Measurements from ENCODE around the gene KCNF1.

Gene KCNF1

GRCh38 chr2:10935366-10935918, 23.7 kb downstream of the KCNF1 start:
- Mint-ChIP-seq H3K27me3 (peaks cover 3% of the 10 kb centered on the region), H3K4me1 (no peaks in the 10 kb centered on the region), H3K27ac (no peak overlapping the region), H3K9me3 (peaks cover 11% of the 10 kb centered on the region), H3K4me3 (no peak overlapping the region), H3K36me3 (no peaks in the 10 kb centered on the region)

- Mint-ChIP-seq H3K9me3 (peaks cover 11% of the 10 kb centered on the region), H3K27me3 (peaks cover 3% of the 10 kb centered on the region), H3K4me1 (no peaks in the 10 kb centered on the region), H3K4me3 (no peak overlapping the region), H3K27ac (no peak overlapping the region), H3K36me3 (no peaks in the 10 kb centered on the region)
Measured at GRCh38 chr2:10935953-10936942, 24.5 kb downstream of the KCNF1 start.

- H3K4me3 Mint-ChIP-seq = no peak overlapping the region
- no peaks in the 10 kb centered on the region for H3K36me3 Mint-ChIP-seq
- no peaks in the 10 kb centered on the region for H3K4me1 Mint-ChIP-seq
- peaks cover 11% of the 10 kb centered on the region for H3K9me3 Mint-ChIP-seq
- no peak overlapping the region for H3K27ac Mint-ChIP-seq
- H3K27me3 Mint-ChIP-seq = peaks cover 1% of the 10 kb centered on the region
Measured at GRCh38 chr2:10939058-10939457, 27.3 kb downstream of the KCNF1 start.

DNA sequence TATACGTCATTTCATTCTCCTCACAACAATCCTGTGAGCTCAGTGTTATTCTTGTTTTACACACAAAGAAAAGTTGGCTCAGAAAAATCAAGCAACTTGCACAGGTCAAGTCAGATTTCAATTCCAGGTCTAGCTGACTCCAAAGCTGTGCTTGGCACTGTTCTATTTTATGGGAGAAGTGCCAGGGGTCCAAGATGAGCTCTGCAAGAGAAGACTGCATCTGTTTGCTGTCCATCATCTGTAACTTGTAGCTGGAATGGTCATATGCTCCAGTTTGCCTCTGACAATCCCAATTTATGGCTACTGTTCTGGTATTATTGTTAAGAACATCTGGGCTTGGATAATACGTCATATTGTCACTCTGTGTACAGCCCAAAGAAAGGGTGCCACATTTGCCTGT, 28.9 kb downstream of the KCNF1 start:
- Mint-ChIP-seq H3K4me3 (no peak overlapping the region), H3K4me1 (no peaks in the 10 kb centered on the region), H3K9me3 (peaks cover 11% of the 10 kb centered on the region), H3K27me3 (peaks cover 4% of the 10 kb centered on the region), H3K36me3 (no peaks in the 10 kb centered on the region), H3K27ac (no peak overlapping the region)

- H3K4me3 Mint-ChIP-seq = no peak overlapping the region
- H3K27ac Mint-ChIP-seq = no peak overlapping the region
- H3K9me3 Mint-ChIP-seq = peaks cover 11% of the 10 kb centered on the region
- peaks cover 7% of the 10 kb centered on the region for H3K27me3 Mint-ChIP-seq
- no peaks in the 10 kb centered on the region for H3K4me1 Mint-ChIP-seq
- H3K36me3 Mint-ChIP-seq = no peaks in the 10 kb centered on the region
Measured at GRCh38 chr2:10941383-10941782, 29.6 kb downstream of the KCNF1 start.

DNA sequence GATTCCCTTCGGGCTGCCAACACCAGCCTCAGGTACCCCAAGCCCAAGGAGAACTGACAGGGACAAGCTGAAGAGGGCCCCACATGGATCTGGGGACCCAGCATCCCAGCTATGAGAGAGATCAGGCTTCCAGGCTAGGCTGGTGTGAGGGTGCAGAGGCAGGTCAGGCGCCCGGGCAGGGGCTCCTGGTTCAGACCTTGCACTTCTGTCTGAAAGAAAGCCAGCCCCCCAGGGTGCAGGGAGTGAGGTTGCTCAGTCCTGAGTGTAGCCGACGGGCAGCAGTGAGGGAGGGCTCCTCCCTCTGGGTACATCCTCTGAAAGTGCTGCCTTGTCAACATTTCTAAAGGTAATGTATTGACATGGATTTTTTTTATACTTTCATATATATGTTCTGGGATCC, 33.1 kb downstream of the KCNF1 start:
- peaks cover 16% of the 10 kb centered on the region for H3K27me3 Mint-ChIP-seq

GRCh38 chr2:10946394-10946793, 34.7 kb downstream of the KCNF1 start:
- peaks cover 17% of the 10 kb centered on the region for H3K27me3 Mint-ChIP-seq

More for the DNA sequence above, 33.1 kb downstream of the KCNF1 start:
- Mint-ChIP-seq H3K4me1 (no peaks in the 10 kb centered on the region), H3K27ac (no peak overlapping the region), H3K4me3 (no peak overlapping the region), H3K9me3 (peaks cover 3% of the 10 kb centered on the region), H3K36me3 (no peaks in the 10 kb centered on the region)

DNA sequence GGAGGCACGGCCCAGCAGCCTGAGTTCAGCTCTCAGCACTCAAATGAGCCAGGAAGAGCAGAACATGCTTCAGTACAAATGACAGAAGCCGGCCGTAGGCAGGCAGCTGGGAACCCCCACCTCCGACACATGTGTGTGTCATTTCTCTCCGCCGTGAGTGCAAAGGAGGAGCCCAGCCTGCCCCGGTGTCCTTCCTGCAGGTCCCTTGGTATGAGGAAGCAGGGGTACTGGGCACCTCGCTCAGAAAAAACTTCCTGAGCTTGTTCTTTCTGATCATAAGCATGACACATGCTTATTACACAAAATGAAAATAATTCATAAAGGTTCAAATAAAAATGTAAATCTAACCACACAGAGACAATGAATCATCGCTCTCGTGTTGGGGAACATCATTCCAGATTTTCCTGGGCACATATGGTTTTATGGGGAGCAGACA, 35.3 kb downstream of the KCNF1 start:
- no peak overlapping the region for H3K4me3 Mint-ChIP-seq
- H3K27ac Mint-ChIP-seq = no peak overlapping the region
- peaks cover 17% of the 10 kb centered on the region for H3K27me3 Mint-ChIP-seq
- no peaks in the 10 kb centered on the region for H3K4me1 Mint-ChIP-seq
- no peaks in the 10 kb centered on the region for H3K9me3 Mint-ChIP-seq
- H3K36me3 Mint-ChIP-seq = no peaks in the 10 kb centered on the region

More at GRCh38 chr2:10946394-10946793, 34.7 kb downstream of the KCNF1 start:
- Mint-ChIP-seq H3K4me3 (no peak overlapping the region), H3K9me3 (no peaks in the 10 kb centered on the region), H3K27ac (no peak overlapping the region), H3K4me1 (no peaks in the 10 kb centered on the region), H3K36me3 (no peaks in the 10 kb centered on the region)

- Mint-ChIP-seq H3K27ac (no peak overlapping the region), H3K4me3 (no peak overlapping the region), H3K9me3 (no peaks in the 10 kb centered on the region), H3K36me3 (no peaks in the 10 kb centered on the region), H3K4me1 (peaks cover 3% of the 10 kb centered on the region), H3K27me3 (peaks cover 17% of the 10 kb centered on the region)
Measured at GRCh38 chr2:10947446-10948187, 35.9 kb downstream of the KCNF1 start.

DNA sequence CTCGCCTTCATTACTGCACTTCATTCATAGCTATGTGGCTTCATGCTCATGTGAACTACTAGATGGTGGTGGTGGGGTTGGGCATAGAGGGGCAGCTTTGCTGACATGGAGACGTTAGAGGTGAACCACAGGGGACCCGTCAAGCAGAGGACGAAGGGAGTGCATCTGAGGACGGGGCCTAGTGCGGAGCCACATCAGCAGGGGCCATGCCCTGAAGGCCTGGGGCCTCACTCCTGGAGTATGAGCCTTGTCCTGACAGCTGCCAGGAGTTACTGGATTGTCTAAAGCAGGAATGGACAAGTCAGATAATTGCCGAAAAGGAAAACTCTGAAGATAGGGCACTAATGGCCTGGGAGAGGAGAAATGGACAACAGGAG, 36.4 kb downstream of the KCNF1 start:
- H3K9me3 Mint-ChIP-seq = peaks cover 2% of the 10 kb centered on the region
- no peaks in the 10 kb centered on the region for H3K36me3 Mint-ChIP-seq
- H3K4me3 Mint-ChIP-seq = no peak overlapping the region
- no peak overlapping the region for H3K27ac Mint-ChIP-seq
- peaks cover 9% of the 10 kb centered on the region for H3K4me1 Mint-ChIP-seq
- H3K27me3 Mint-ChIP-seq = peaks cover 17% of the 10 kb centered on the region

GRCh38 chr2:10948606-10949230, 37.0 kb downstream of the KCNF1 start:
- Mint-ChIP-seq H3K27ac (no peak overlapping the region), H3K27me3 (peaks cover 17% of the 10 kb centered on the region), H3K4me1 (peaks cover 12% of the 10 kb centered on the region), H3K4me3 (no peak overlapping the region), H3K36me3 (no peaks in the 10 kb centered on the region), H3K9me3 (peaks cover 6% of the 10 kb centered on the region)

DNA sequence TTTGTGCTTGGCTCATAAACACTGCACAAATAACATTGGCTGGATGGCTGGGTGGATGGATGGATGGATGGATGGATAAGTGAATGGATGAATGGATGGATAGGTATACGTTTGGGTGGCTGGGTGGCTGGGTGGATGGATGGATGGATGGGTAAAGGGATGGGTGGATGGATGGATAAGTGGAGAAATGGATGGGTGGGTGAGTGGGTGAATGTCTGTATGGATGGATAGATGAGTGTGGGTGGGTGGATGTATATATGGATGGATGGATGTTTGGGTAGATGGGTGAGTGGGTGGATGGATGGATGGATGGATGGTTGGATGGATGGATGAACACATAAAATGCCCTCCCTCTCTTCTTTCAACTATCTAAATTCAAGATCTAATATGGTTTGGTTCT, 38.1 kb downstream of the KCNF1 start:
- H3K9me3 Mint-ChIP-seq = peaks cover 6% of the 10 kb centered on the region
- peaks cover 12% of the 10 kb centered on the region for H3K4me1 Mint-ChIP-seq
- no peak overlapping the region for H3K27ac Mint-ChIP-seq
- H3K36me3 Mint-ChIP-seq = no peaks in the 10 kb centered on the region
- no peak overlapping the region for H3K4me3 Mint-ChIP-seq
- H3K27me3 Mint-ChIP-seq = peaks cover 17% of the 10 kb centered on the region

GRCh38 chr2:10951558-10952414, 40.1 kb downstream of the KCNF1 start:
- H3K9me3 Mint-ChIP-seq = peaks cover 6% of the 10 kb centered on the region
- peaks cover 10% of the 10 kb centered on the region for H3K27me3 Mint-ChIP-seq

GRCh38 chr2:10954416-10954815, 42.7 kb downstream of the KCNF1 start:
- no peaks in the 10 kb centered on the region for H3K36me3 Mint-ChIP-seq
- H3K27me3 Mint-ChIP-seq = peaks cover 5% of the 10 kb centered on the region
- no peak overlapping the region for H3K4me3 Mint-ChIP-seq
- H3K27ac Mint-ChIP-seq = no peak overlapping the region
- peaks cover 6% of the 10 kb centered on the region for H3K9me3 Mint-ChIP-seq
- H3K4me1 Mint-ChIP-seq = peaks cover 12% of the 10 kb centered on the region

More at GRCh38 chr2:10951558-10952414, 40.1 kb downstream of the KCNF1 start:
- no peaks in the 10 kb centered on the region for H3K36me3 Mint-ChIP-seq
- no peak overlapping the region for H3K4me3 Mint-ChIP-seq
- peaks cover 12% of the 10 kb centered on the region for H3K4me1 Mint-ChIP-seq
- H3K27ac Mint-ChIP-seq = no peak overlapping the region

Measured in activated naive CD4-positive, alpha-beta T cell treated with anti-CD3 and anti-CD28 coated beads, Interleukin-2, amount 50 U/mL, for 24 hours (primary cell).